Skeletal muscle tissue (tissue), 4 donors: Measurements from ENCODE around the gene SLC9A7. TPM values are rescaled to one million over a fixed set of nuclear protein-coding genes. Genes with fewer than 3 reads are reported as not detected.

ENCODE experiments used
- H3K27ac ChIP-seq: one replicate; pipeline ENCODE4 v1.7.0; 2013; ENCODE audit warnings: mild to moderate bottlenecking, low read depth, low read length, inconsistent platforms
- H3K27me3 ChIP-seq, 3 donors: one replicate each; pipeline ENCODE4 v1.7.0; 2013; ENCODE audit warnings: low read length in 3 of 3; ENCODE audit not compliant: control insufficient read depth in 3 of 3, insufficient read depth in 3 of 3
- H3K36me3 ChIP-seq, 3 donors: one replicate each; pipeline ENCODE4 v1.7.0; 2013; ENCODE audit warnings: low read length in 3 of 3; ENCODE audit not compliant: control insufficient read depth in 3 of 3, insufficient read depth in 3 of 3
- H3K4me1 ChIP-seq, 3 donors: one replicate each; pipeline ENCODE4 v1.7.0; 2013; ENCODE audit warnings: low read length in 3 of 3, mild to moderate bottlenecking in 3 of 3; ENCODE audit not compliant: control insufficient read depth in 3 of 3, insufficient read depth in 3 of 3
- H3K4me3 ChIP-seq, 3 donors: one replicate each; pipeline ENCODE4 v1.7.0; 2013; ENCODE audit warnings: low read length in 3 of 3
- H3K9ac ChIP-seq, 3 donors: one replicate each; pipeline ENCODE4 v1.7.0; 2013; ENCODE audit warnings: low read length in 3 of 3, mild to moderate bottlenecking in 3 of 3, moderate library complexity in 2 of 3, low read depth in 1 of 3
- H3K9me3 ChIP-seq, 3 donors: one replicate each; pipeline ENCODE4 v1.7.0; 2013; ENCODE audit warnings: low read length in 3 of 3; ENCODE audit not compliant: control insufficient read depth in 3 of 3
- total RNA-seq: library from RNA; depleted of rRNA; stranded (reverse); fragments of >200 nt; gene quantifications from one replicate; pipeline ENCODE4 v1.2.3, GENCODE V29; 2014
- donor health status: Osteomylitis.

SLC9A7 gene
- total RNA-seq, 1 donor from 2014 or later = 13.0 TPM

GRCh38 chrX:46635186-46635585, 123.7 kb downstream of the SLC9A7 start:
- no peak overlapping the region for H3K27ac ChIP-seq
- H3K9me3 ChIP-seq = no peaks in the 10 kb centered on the region
- peaks cover 0 to 3% (median 0%) of the 10 kb centered on the region in 3 donors for H3K4me1 ChIP-seq
- no peaks in the 10 kb centered on the region for H3K36me3 ChIP-seq
- H3K9ac ChIP-seq = no peak overlapping the region
- H3K4me3 ChIP-seq = no peak overlapping the region
- peaks cover 0 to 2% (median 0%) of the 10 kb centered on the region in 3 donors for H3K27me3 ChIP-seq

GRCh38 chrX:46634577-46634976, 124.3 kb downstream of the SLC9A7 start:
- Histone ChIP-seq H3K27ac (no peak overlapping the region), H3K9ac (no peak overlapping the region), H3K4me1 (peaks cover under 1 to 8% (median 1%) of the 10 kb centered on the region in 3 donors), H3K4me3 (no peak overlapping the region), H3K9me3 (no peaks in the 10 kb centered on the region), H3K36me3 (no peaks in the 10 kb centered on the region), H3K27me3 (peaks cover 0 to 2% (median 0%) of the 10 kb centered on the region in 3 donors)

DNA sequence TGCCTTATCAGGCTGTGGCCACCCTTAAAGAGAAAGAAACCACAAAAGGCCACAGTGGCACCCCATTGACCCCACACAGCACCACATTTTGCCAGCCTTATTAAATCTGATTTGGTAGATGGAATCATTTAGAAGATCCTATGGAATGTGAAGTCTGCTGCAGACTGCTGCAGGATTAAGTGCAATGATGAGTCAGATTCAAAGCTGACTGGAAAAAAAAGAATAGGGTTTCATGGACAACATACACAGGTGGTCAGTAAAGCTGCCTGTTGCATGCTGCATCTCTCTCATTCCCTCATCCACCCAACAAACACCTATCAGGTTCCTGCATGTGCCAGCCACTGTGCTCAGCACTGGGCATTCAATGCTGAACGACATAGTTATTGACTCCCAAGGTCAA, 128.8 kb downstream of the SLC9A7 start:
- Histone ChIP-seq H3K4me3 (no peak overlapping the region), H3K9ac (no peak overlapping the region), H3K36me3 (no peaks in the 10 kb centered on the region), H3K27ac (no peak overlapping the region), H3K4me1 (peaks cover 10 to 14% (median 10%) of the 10 kb centered on the region in 3 donors), H3K9me3 (no peaks in the 10 kb centered on the region), H3K27me3 (no peaks in the 10 kb centered on the region)

- Histone ChIP-seq H3K9me3 (no peaks in the 10 kb centered on the region), H3K9ac (no peak overlapping the region), H3K36me3 (no peaks in the 10 kb centered on the region), H3K4me1 (peaks cover 10 to 14% (median 10%) of the 10 kb centered on the region in 3 donors), H3K4me3 (no peak overlapping the region), H3K27me3 (no peaks in the 10 kb centered on the region), H3K27ac (peak overlapping the region; percentile 28)
Measured at GRCh38 chrX:46628460-46629371, 130.2 kb downstream of the SLC9A7 start.

GRCh38 chrX:46627711-46628419, 131.1 kb downstream of the SLC9A7 start:
- Histone ChIP-seq H3K36me3 (no peaks in the 10 kb centered on the region), H3K9me3 (no peaks in the 10 kb centered on the region), H3K9ac (no peak overlapping the region), H3K4me1 (peaks cover 10 to 18% (median 10%) of the 10 kb centered on the region in 3 donors), H3K27ac (peak overlapping the region; percentile 28), H3K27me3 (no peaks in the 10 kb centered on the region), H3K4me3 (no peak overlapping the region)

DNA sequence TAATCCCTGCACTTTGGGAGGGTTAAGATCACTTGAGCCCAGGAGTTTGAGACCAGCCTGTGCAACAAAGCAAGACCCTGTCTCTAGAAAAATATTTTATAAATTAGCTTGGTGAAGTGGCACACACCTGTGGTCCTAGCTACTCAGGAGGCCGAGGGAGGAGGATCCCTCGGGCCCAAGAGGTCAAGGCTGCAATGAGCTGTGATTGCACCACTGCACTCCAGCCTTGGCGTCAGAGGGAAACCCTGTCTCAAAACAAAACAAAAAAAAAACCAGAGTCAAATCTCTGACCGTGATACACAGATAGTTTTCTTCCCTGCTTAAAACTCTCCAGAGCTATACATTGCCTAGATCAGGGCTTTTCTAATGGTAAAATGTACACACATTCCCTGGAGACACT, 131.9 kb downstream of the SLC9A7 start:
- Histone ChIP-seq H3K9ac (no peak overlapping the region), H3K27me3 (no peaks in the 10 kb centered on the region), H3K4me1 (peaks cover 10 to 19% (median 10%) of the 10 kb centered on the region in 3 donors), H3K9me3 (no peaks in the 10 kb centered on the region), H3K36me3 (no peaks in the 10 kb centered on the region), H3K4me3 (no peak overlapping the region), H3K27ac (no peak overlapping the region)

DNA sequence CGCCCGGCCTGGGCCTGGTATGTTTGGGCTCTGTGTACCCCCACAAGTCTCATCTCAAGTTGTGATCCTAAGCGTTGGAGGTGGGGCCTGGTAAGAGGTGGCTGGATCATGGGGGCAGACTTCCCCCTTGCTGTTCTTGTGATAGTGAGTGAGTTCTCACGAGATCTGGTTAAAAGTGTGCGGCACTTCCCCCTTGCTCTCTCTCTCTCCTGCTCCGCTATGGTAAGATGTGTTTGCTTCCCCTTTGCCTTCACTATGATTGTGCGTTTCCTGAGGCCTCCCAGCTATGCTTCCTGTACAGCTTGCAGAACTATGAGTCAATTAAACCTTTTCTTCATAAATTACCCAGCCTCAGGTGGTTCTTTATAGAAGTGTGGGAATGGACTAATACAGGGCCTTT, 132.4 kb downstream of the SLC9A7 start:
- peaks cover 10 to 19% (median 10%) of the 10 kb centered on the region in 3 donors for H3K4me1 ChIP-seq
- H3K27me3 ChIP-seq = no peaks in the 10 kb centered on the region
- no peak overlapping the region for H3K27ac ChIP-seq
- H3K9ac ChIP-seq = no peak overlapping the region
- no peaks in the 10 kb centered on the region for H3K9me3 ChIP-seq
- no peaks in the 10 kb centered on the region for H3K36me3 ChIP-seq
- no peak overlapping the region for H3K4me3 ChIP-seq

DNA sequence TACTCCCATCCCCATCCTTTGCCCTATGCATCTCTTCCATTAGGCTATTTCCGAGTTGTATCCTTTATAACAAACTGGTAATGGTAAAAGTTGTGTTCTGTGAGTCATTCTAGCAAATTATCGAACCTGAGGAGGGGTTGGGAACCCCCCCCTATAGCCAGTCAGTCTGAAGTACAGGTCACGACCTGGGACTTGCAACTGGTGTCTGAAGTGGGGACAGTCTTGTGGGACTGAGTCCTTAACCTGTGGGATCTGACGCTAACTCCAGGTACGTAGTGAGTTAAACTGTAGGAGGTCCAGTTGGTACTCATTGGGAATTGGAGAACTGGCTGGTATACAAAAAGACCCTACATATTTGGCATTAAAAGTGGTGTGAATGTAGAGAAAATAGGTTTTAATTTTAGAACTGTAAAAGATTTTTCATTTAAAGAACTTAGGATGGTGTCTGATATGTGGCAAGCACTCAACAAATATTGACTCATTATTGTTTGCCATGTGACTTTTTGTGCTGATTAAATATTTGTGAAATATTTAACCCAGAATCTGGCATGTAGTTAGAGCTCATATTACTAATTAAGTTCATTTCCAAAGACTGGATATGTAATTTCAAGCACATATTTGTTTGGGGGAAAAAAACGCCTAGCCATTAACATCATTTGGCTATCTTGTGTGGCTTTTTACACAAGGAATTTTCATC, 134.7 kb downstream of the SLC9A7 start:
- H3K9ac ChIP-seq = no peak overlapping the region
- H3K27ac ChIP-seq = no peak overlapping the region
- H3K9me3 ChIP-seq = no peaks in the 10 kb centered on the region
- H3K36me3 ChIP-seq = no peaks in the 10 kb centered on the region
- H3K4me1 ChIP-seq = peaks cover 4 to 16% (median 7%) of the 10 kb centered on the region in 3 donors
- H3K27me3 ChIP-seq = no peaks in the 10 kb centered on the region
- H3K4me3 ChIP-seq = no peak overlapping the region

- no peaks in the 10 kb centered on the region for H3K36me3 ChIP-seq
- no peaks in the 10 kb centered on the region for H3K9me3 ChIP-seq
- H3K27ac ChIP-seq = no peak overlapping the region
Measured at GRCh38 chrX:46621572-46621971, 137.3 kb downstream of the SLC9A7 start.

More at GRCh38 chrX:46621572-46621971, 137.3 kb downstream of the SLC9A7 start:
- Histone ChIP-seq H3K9ac (no peak overlapping the region), H3K27me3 (no peaks in the 10 kb centered on the region), H3K4me3 (no peak overlapping the region), H3K4me1 (peaks cover 0 to 5% (median 0%) of the 10 kb centered on the region in 3 donors)
